Upper lobe of left lung (tissue), 4 donors: ENCODE results near the gene PLCXD1.

Experiments
- POLR2A ChIP-seq, 4 donors: fragments of 450-650 bp; IDR thresholded peaks; one replicate each; pipeline ENCODE4 v1.5.1; 2016 to 2017; ENCODE audit warnings: antibody characterized with exemption in 4 of 4, mild to moderate bottlenecking in 2 of 4
- TF ChIP-seq, protein P1 (sequence below), 6 experiments: fragments of 450-650 bp in 4 of 6; fragments of 200-600 bp in 2 of 6; sonication (generic) in 2 of 6; IDR thresholded peaks; one replicate each; pipeline ENCODE4 v1.5.1; 2016 to 2019; ENCODE audit warnings: antibody characterized with exemption in 6 of 6

DNA sequence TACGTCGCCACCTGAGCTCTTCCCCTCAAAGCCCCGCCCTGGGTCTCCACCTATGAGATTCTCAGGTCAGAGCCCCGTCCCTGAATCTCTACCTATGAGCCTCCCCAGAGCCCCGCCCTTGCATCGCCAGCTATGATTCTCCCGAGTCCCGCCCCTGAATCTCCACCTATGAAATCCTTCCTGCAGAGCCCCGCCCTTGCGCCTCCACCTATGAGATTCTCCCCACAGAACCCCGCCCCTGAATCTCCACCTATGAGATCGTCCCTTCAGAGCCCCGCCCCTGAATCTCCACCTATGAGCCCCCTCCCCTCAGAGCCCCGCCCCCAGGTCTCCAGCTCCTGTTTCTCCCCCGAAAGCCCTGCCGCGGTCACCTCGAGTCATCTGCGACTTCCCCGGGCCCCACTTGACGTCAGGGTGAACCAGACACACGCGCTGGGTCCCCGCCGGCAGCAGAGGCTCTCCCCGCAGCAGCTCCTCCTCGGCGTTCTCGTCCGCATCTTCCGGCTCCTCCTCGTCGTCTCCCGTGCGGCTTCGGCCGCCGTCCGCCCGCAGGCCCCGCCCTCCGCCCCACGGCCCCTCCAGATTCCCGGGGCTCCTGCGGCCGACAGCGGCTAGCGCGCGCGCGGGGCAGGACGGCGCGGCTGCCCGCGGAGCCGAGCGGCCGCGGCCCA lies 37.0 kb downstream of the PLCXD1 start:
- TF ChIP-seq POLR2A (IDR thresholded peaks at IDR 0.05), result peak in 2 of 4 donors; percentile 68 to 91
- TF ChIP-seq, protein P1, sequence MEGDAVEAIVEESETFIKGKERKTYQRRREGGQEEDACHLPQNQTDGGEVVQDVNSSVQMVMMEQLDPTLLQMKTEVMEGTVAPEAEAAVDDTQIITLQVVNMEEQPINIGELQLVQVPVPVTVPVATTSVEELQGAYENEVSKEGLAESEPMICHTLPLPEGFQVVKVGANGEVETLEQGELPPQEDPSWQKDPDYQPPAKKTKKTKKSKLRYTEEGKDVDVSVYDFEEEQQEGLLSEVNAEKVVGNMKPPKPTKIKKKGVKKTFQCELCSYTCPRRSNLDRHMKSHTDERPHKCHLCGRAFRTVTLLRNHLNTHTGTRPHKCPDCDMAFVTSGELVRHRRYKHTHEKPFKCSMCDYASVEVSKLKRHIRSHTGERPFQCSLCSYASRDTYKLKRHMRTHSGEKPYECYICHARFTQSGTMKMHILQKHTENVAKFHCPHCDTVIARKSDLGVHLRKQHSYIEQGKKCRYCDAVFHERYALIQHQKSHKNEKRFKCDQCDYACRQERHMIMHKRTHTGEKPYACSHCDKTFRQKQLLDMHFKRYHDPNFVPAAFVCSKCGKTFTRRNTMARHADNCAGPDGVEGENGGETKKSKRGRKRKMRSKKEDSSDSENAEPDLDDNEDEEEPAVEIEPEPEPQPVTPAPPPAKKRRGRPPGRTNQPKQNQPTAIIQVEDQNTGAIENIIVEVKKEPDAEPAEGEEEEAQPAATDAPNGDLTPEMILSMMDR (IDR thresholded peaks at IDR 0.05), result peak in 1 of 6 experiments; percentile 23
